Measurements from ENCODE around the gene MAP4K4.

GRCh38 chr2:101858910-101859309 is 161.4 kb downstream of the MAP4K4 start:
- TF ChIP-seq EZH2phosphoT487 (IDR thresholded peaks at IDR 0.05; ENCODE audit: insufficient read depth, low read depth) (no peak), EZH2 (IDR thresholded peaks at IDR 0.05; ENCODE audit: insufficient read depth, poor library complexity, severe bottlenecking) (no peak)

Data from GM23248 (cell line).